Right forelimb (tissue), 1 donor: Measurements from ENCODE around the gene SLC12A3.
A peak's percentile ranks its signal among the peaks of the same experiment; 100 is the strongest.
"Not testable (repeated sequence)": the region's sequence is repeated elsewhere in the genome, so short reads cannot be mapped to it uniquely, and the experiment has no call there.

Experiments
- DNase-seq: peaks from one replicate; pipeline ENCODE4 v3.0.0-alpha.2; 2018

Gene SLC12A3

GRCh38 chr16:56848029-56848936 lies 16.7 kb upstream of the SLC12A3 start:
- DNase-seq = no peak

- no peak for DNase-seq
Observed at GRCh38 chr16:56848955-56849689, 15.9 kb upstream of the SLC12A3 start.

- no peak for DNase-seq
Observed at GRCh38 chr16:56849690-56850680, 15.0 kb upstream of the SLC12A3 start.

- peak; percentile 34 for DNase-seq
Observed at GRCh38 chr16:56851671-56852400, 13.2 kb upstream of the SLC12A3 start.

DNA sequence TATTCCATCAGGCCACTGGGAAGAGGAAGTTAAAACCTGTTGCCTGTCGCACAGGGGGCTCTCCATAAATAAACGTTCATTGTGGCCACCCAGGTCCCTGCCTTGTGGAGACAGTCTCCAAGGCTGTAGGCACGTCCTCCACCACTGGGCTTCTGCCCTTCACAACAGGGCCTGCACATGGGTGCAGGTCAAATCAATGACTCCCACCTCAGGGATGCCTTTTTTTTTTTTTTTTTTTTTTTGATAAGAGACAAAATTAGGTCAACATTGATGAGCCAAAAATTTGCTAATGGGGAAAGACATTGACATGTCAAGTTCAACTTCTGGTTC lies 12.6 kb upstream of the SLC12A3 start:
- no peak for DNase-seq

DNA sequence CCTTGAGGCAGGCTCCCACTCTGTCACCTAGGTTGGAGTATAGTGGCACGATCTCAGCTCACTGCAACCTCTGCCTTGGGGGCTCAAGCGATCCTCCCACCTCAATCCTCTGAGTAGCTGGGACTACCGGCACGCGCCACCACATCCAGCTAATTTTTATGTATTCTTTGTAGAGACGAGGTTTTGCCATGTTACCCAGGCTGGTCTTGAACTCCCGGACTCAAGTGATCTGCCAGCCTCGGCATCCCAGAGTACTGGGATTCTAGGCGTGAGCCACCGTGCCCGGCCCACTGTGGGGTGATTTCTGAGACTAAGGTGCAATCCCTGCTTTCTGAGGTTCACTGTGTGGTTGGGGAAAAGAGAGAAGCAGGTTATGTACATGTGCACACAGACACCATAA lies 12.0 kb upstream of the SLC12A3 start:
- DNase-seq = no peak

DNA sequence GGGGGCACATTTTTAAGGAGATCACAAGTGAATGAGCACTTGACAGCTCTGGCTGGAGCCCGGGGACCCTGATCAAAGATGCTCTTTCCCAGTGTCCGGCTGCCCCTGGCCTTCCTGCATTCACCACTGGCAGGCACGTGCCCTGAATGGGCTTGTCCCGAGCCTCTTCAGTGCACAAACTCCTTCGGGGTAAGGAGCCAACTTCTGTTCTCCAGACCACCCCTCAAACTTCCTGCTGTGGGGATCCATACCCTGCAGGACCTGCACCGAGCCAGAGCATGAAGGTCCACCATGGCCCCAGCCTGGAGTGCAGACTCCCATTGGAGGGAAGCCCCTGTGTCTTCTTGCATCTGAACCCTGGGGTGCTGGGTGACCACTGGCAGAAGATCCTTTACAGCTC lies 9.8 kb upstream of the SLC12A3 start:
- DNase-seq = no peak

GRCh38 chr16:56855946-56856345 lies 9.1 kb upstream of the SLC12A3 start:
- no peak for DNase-seq

DNA sequence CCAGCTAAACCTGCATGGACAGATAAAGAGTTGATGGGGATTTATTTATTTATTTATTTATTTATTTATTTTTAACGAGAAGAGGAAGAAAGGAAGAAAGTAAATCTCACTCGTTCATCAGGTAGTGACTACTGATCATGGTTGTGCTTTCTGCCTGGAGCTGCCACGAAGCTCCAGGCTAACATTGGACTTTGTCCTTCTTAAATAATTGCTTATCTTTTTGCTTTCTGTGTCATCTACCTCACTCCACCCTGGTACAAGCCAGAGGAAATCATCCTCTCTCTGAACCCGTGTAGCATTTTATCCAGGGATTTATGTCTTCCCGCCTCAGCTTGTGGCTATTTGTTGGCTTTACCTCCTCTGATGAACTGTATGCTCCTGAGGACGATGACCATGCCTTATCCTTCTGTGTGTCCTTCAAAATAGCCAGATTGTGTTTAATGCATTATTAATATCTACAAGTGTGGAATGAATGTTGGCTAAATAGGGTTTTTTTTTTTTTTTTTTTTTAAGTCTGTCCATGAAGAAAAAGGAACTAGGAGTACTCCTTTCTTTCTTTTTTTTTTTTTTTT lies 8.0 kb upstream of the SLC12A3 start:
- DNase-seq = no peak

DNA sequence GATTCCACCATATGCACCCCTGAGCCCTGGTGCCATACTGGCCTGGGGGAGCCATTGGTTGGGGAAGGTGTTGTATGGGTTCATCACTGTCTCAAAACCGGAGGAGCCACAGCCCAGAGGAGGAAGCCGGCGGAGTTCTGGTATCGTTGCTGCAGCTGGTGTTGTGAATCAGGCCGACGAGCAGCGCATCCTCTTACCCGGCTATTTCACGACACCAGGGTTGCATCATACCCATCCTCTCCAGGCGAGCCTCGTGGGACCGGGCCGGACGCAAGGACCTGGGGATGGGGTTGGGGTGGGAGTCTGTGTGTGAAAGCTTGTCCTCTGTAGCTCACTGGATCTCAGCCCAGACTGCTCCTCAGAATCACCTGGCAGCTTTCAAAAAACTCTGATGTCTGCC lies 6.6 kb upstream of the SLC12A3 start:
- no peak for DNase-seq

- DNase-seq = no peak
Observed at GRCh38 chr16:56859636-56860035, 5.4 kb upstream of the SLC12A3 start.

DNA sequence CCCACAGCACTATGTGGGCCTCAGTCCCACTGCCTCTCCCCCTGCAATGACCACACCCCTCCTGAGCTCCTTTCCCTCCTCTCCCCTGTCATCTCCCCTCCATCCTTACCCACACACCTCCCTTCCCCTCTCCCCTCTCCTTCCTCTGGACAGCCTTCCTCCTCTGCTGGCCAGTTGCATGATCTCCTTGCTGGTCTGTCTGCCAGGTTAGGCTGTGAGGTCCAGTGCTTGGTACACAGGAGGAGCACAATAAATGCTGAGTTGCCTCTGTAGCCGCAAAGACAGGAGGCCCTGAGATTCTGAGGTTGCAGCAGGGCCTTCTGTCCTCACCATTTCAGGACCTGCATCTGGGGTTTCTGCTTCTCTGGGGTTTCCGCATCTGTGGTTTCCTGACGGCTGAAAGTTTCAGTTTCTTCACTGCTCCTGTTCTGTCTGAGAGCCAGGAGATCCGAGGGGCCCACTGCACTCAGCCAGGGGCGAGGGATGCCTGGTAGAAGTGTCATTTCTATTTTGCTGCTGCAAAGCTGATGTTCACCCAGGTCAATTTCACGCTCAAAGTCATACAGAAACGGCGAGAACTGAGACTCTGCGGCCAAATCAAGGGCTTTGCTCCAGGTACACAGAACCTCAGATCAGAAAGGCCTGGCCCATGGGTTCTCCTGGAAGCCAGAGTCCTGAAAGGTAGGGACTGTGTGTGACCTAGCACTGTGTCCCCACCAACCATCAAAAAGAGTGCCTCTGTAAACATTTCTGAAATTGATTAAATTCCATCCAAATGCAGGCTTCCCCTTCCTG lies 4.6 kb upstream of the SLC12A3 start:
- DNase-seq = no peak

DNA sequence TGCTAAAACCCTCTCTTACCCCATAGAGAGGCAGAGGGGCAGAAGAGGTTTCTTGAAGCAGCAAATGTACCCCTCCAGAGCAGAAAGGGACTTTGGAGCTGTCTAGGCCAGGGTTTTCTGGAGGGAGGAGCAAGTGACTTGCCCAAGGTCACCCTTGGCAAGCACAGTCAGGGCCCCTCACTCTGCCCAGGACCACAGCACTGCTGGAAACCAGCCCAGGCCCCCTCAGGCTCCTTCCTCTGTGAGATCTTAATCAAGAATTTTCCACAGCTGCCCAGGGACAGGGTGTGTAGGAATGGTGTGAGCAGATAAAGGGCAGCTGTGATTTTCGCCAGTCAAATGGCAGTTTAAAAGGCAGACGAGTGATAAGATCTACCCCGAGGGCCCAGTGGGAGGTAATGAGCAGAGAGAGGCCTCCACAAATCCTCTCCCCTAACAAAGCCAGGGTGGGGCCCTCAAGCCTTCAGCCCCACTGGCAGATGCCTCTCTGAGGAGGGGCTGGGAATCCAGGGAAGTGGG lies 3.9 kb upstream of the SLC12A3 start:
- no peak for DNase-seq

- DNase-seq = no peak
Observed at GRCh38 chr16:56861756-56862155, 3.3 kb upstream of the SLC12A3 start.

GRCh38 chr16:56862776-56863175 lies 2.2 kb upstream of the SLC12A3 start:
- DNase-seq = no peak

DNA sequence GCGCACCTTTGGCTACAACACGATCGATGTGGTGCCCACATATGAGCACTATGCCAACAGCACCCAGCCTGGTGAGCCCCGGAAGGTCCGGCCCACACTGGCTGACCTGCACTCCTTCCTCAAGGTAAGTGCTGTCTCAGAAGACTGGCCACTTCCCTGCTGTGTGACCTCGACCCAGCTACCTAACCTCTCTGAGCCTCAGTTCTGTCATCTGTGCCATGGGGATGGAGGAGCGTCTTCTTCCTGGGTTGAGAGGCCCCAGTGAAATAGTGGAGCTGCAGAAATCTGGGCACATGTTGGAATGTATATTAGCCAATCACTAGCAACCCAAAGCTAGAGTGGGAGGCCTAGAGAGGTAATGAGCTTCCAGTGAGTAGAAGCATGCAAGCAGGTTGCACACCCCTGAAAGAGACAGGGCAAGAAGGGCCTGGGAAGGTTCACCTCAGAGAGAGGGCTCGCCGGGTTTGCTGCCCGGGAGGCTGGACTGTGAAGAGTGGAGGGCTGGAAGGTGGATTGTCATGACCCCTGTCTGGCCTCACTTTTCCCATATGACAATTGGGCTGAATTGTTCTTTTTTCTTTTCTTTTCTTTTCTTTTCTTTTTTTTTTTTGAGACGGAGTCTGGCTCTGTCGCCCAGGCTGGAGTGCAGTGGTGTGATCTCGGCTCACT lies 521 bp downstream of the SLC12A3 start:
- no peak for DNase-seq

DNA sequence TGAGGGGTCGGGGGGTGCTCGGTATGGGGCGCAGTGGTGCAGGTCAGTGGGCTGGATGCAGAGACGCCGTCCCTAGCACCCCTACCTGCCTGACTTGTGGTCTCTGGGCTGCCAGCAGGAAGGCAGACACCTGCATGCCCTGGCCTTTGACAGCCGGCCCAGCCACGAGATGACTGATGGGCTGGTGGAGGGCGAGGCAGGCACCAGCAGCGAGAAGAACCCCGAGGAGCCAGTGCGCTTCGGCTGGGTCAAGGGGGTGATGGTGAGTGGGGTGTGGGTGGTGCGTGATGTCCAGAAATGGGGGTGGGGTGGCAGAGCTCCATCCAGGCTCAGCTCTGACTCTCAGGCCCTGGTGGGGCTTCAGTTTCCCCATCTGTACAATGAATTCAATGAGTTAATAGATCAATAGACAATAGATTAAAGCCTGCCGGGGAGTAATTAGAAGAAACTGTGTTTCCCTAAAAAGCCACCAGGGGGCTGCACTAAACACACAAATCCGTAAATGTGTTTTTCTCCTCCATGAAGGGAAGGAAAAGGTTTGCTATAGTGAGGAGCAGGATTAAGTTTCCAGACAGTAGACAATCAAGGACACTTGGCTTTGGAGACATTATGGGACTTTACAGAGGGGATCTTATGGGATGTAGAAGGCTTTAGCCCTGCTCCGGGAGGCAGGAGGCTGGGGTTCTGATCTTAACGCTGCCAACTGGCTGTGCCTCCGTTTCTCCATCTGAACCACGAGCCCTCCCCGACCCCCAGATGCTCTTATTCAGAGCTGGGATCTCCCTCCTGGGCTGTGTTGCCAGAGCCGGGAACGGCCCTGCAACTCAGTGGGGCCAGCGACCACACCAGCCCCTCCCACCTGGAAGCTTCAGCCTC lies 2.2 kb downstream of the SLC12A3 start:
- DNase-seq = no peak

GRCh38 chr16:56868175-56868574 lies 3.2 kb downstream of the SLC12A3 start:
- no peak for DNase-seq

- DNase-seq = not testable (repeated sequence)
Observed at GRCh38 chr16:56868766-56869165, 3.8 kb downstream of the SLC12A3 start.
